IMR-90 (cell line): ENCODE data around the gene PPBP. TPM values are rescaled to one million over a fixed set of nuclear protein-coding genes. Genes with fewer than 3 reads are reported as not detected.

Experiments
- ATAC-seq: fragments of 200-7000 bp; cut with Tn5 transposase; 2 replicates; pipeline ENCODE4 v1.9.1; 2020; ENCODE audit warnings: low read depth, mild to moderate bottlenecking, moderate library complexity
- BruUV-seq: library from RNA; stranded (reverse); fragments of 400-500 nt; replicated peaks from 2 replicates; lab custom pipeline; 2021; lab: Mats Ljungman, UMichigan
- CTCF ChIA-PET: fragments of 300-600 bp; formaldehyde crosslinking; extraction: SDS; loops from one replicate; lab custom pipeline; 2021; ENCODE audit warnings: antibody characterized with exemption; lab: Yijun Ruan, JAX
- POLR2A ChIA-PET: fragments of 300-600 bp; sonication (Branson Sonifier 250); formaldehyde crosslinking; loops from one replicate; lab custom pipeline; 2022; ENCODE audit warnings: antibody characterized with exemption; ENCODE audit not compliant: unreplicated experiment; lab: Charles Lee
- DNase-seq: peaks from one replicate; pipeline ENCODE4 v3.0.0; 2013
- H2AFZ ChIP-seq: replicated peaks from 2 replicates; pipeline ENCODE3; 2013; ENCODE audit warnings: low read length, mild to moderate bottlenecking; ENCODE audit not compliant: poor library complexity
- H2AK5ac ChIP-seq: 2 replicates; pipeline ENCODE4 v1.6.1; 2013; ENCODE audit warnings: low read depth, low read length, inconsistent platforms
- H2AK9ac ChIP-seq: replicated peaks from 2 replicates; pipeline ENCODE3; 2013; ENCODE audit warnings: mild to moderate bottlenecking, low read depth, low read length, moderate library complexity; ENCODE audit not compliant: poor library complexity
- H2BK120ac ChIP-seq: 2 replicates; pipeline ENCODE4 v1.6.1; 2013; ENCODE audit warnings: low read depth, low read length, inconsistent platforms
- H2BK15ac ChIP-seq: 3 replicates; pipeline ENCODE4 v1.6.1; 2013; ENCODE audit warnings: low read depth, low read length, inconsistent platforms
- H2BK20ac ChIP-seq: 2 replicates; pipeline ENCODE4 v1.6.1; 2013; ENCODE audit warnings: low read depth, mild to moderate bottlenecking, inconsistent platforms, low read length, moderate library complexity
- H2BK5ac ChIP-seq: 2 replicates; pipeline ENCODE4 v1.6.1; 2013; ENCODE audit warnings: mild to moderate bottlenecking, low read depth, low read length, inconsistent platforms; ENCODE audit not compliant: poor library complexity, severe bottlenecking
- H3K14ac ChIP-seq: replicated peaks from 2 replicates; pipeline ENCODE4 v1.6.1; 2013; ENCODE audit warnings: low read depth, low read length, inconsistent platforms
- H3K18ac ChIP-seq: 2 replicates; pipeline ENCODE4 v1.6.1; 2013; ENCODE audit warnings: low read depth, low read length, control low read depth
- H3K23ac ChIP-seq: 2 replicates; pipeline ENCODE4 v1.6.1; 2013; ENCODE audit warnings: low read depth, low read length, inconsistent platforms
- H3K27ac ChIP-seq: 2 replicates; pipeline ENCODE4 v1.5.1; 2013; ENCODE audit warnings: mild to moderate bottlenecking, control low read depth, low read length; ENCODE audit not compliant: insufficient read depth
- H3K27me3 ChIP-seq: 2 replicates; pipeline ENCODE4 v1.6.1; 2013; ENCODE audit warnings: low read length; ENCODE audit not compliant: control insufficient read depth, insufficient read depth
- H3K36me3 ChIP-seq: 2 replicates; pipeline ENCODE4 v1.6.1; 2013; ENCODE audit warnings: low read length, mixed read lengths; ENCODE audit not compliant: control insufficient read depth, insufficient read depth
- H3K4ac ChIP-seq: 2 replicates; pipeline ENCODE4 v1.6.1; 2013; ENCODE audit warnings: low read depth, low read length, inconsistent platforms
- H3K4me1 ChIP-seq: 2 replicates; pipeline ENCODE4 v1.6.1; 2013; ENCODE audit warnings: low read length, mixed read lengths; ENCODE audit not compliant: control insufficient read depth, insufficient read depth
- H3K4me2 ChIP-seq: 2 replicates; pipeline ENCODE4 v1.6.1; 2013; ENCODE audit warnings: low read depth, mild to moderate bottlenecking, control low read depth, low read length, moderate library complexity
- H3K4me3 ChIP-seq: 2 replicates; pipeline ENCODE4 v1.5.1; 2013; ENCODE audit warnings: low read depth, mild to moderate bottlenecking, control low read depth, low read length, moderate library complexity; ENCODE audit not compliant: insufficient read depth
- H3K56ac ChIP-seq: 2 replicates; pipeline ENCODE4 v1.6.1; 2013; ENCODE audit warnings: low read length, inconsistent platforms; ENCODE audit not compliant: insufficient read depth; ENCODE audit errors: extremely low read depth
- H3K79me1 ChIP-seq, 2 experiments: 2 replicates each; pipeline ENCODE4 v1.6.1; 2013; ENCODE audit warnings: low read length in 2 of 2, inconsistent platforms in 1 of 2, low read depth in 1 of 2
- H3K9ac ChIP-seq: 2 replicates; pipeline ENCODE4 v1.6.1; 2013; ENCODE audit warnings: low read depth, low read length, control low read depth
- H3K9me1 ChIP-seq: 2 replicates; pipeline ENCODE4 v1.6.1; 2013; ENCODE audit warnings: low read length, inconsistent platforms; ENCODE audit not compliant: insufficient read depth
- H3K9me3 ChIP-seq: 2 replicates; pipeline ENCODE4 v1.6.1; 2013; ENCODE audit warnings: low read length; ENCODE audit not compliant: control insufficient read depth, insufficient read depth
- H4K20me1 ChIP-seq: 2 replicates; pipeline ENCODE4 v1.6.1; 2013; ENCODE audit warnings: low read length, inconsistent platforms; ENCODE audit not compliant: insufficient read depth
- H4K5ac ChIP-seq: 2 replicates; pipeline ENCODE4 v1.6.1; 2013; ENCODE audit warnings: mild to moderate bottlenecking, low read depth, low read length, control low read depth
- H4K8ac ChIP-seq, 2 experiments: 2 replicates each; pipeline ENCODE4 v1.6.1; 2013; ENCODE audit warnings: low read depth in 2 of 2, low read length in 2 of 2, control low read depth in 1 of 2, inconsistent platforms in 1 of 2
- H4K91ac ChIP-seq: 2 replicates; pipeline ENCODE4 v1.6.1; 2013; ENCODE audit warnings: low read depth, low read length, inconsistent platforms; ENCODE audit not compliant: insufficient read depth
- BHLHE40 ChIP-seq: fragments of 150-350 bp; IDR thresholded peaks from 2 replicates; pipeline ENCODE4 v1.6.1; 2016; ENCODE audit warnings: mild to moderate bottlenecking, low read depth, low read length
- CEBPB ChIP-seq: IDR thresholded peaks from 2 replicates; pipeline ENCODE4 v1.6.1; 2012; ENCODE audit warnings: low read depth, low read length, improper control_type of control experiment
- CHD1 ChIP-seq: IDR thresholded peaks from 2 replicates; pipeline ENCODE4 v1.6.1; 2012; ENCODE audit warnings: low read depth, low read length, improper control_type of control experiment
- FOS ChIP-seq: fragments of 150-350 bp; IDR thresholded peaks from 2 replicates; pipeline ENCODE4 v1.6.1; 2016; ENCODE audit warnings: low read depth, low read length
- MAFK ChIP-seq: IDR thresholded peaks from 2 replicates; pipeline ENCODE4 v1.6.1; 2012; ENCODE audit warnings: low read depth, low read length, improper control_type of control experiment
- MAZ ChIP-seq: IDR thresholded peaks from 2 replicates; pipeline ENCODE4 v1.6.1; 2012; ENCODE audit warnings: low read depth, mild to moderate bottlenecking, low read length, improper control_type of control experiment, moderate library complexity, borderline replicate concordance
- MXI1 ChIP-seq: IDR thresholded peaks from 2 replicates; pipeline ENCODE4 v1.6.1; 2012; ENCODE audit warnings: low read depth, mild to moderate bottlenecking, low read length, moderate library complexity, borderline replicate concordance
- NFE2L2 ChIP-seq: fragments of 150-350 bp; IDR thresholded peaks from 2 replicates; pipeline ENCODE4 v1.6.1; 2016; ENCODE audit warnings: low read depth, mild to moderate bottlenecking, low read length
- POLR2A ChIP-seq: IDR thresholded peaks from 2 replicates; pipeline ENCODE4 v1.6.1; 2012; ENCODE audit warnings: mild to moderate bottlenecking, low read depth, low read length
- RAD21 ChIP-seq: IDR thresholded peaks from 2 replicates; pipeline ENCODE4 v1.6.1; 2012; ENCODE audit warnings: low read length, improper control_type of control experiment
- RCOR1 ChIP-seq: IDR thresholded peaks from 2 replicates; pipeline ENCODE4 v1.6.1; 2012; ENCODE audit warnings: mild to moderate bottlenecking, low read length, improper control_type of control experiment; ENCODE audit not compliant: insufficient replicate concordance
- RFX5 ChIP-seq: IDR thresholded peaks from 2 replicates; pipeline ENCODE4 v1.8.0; 2012; ENCODE audit warnings: low read depth, mild to moderate bottlenecking, low read length, moderate library complexity
- SMC3 ChIP-seq: fragments of 150-350 bp; IDR thresholded peaks from 2 replicates; pipeline ENCODE4 v1.6.1; 2016; ENCODE audit warnings: low read depth, mild to moderate bottlenecking, antibody characterized with exemption, low read length, moderate library complexity
- dilution Hi-C: fragments of 300-500 bp; cut with HindIII; formaldehyde crosslinking; loops from one replicate; pipeline ENCODE4 v1.14.3; 2018; ENCODE audit warnings: low sequenced_read_pairs; ENCODE audit not compliant: unreplicated experiment
- in situ Hi-C: fragments of 300-500 bp; cut with MboI; formaldehyde crosslinking; loops from 3 replicates; pipeline ENCODE4 v1.14.3; 2019; ENCODE audit warnings: low sequenced_read_pairs, inconsistent platforms, mixed read lengths
- intact Hi-C: fragments of 100-400 bp; cut with micrococcal nuclease; formaldehyde crosslinking; loops from 2 replicates; pipeline ENCODE4 v1.10.0; 2022
- polyA plus RNA-seq, 3 experiments: library from polyadenylated mRNA; depleted of rRNA; stranded (reverse); fragments of >200 nt; gene quantifications; 2 replicates each; pipeline ENCODE4 v1.2.3, GENCODE V29; 2012; ENCODE audit warnings: low replicate concordance in 1 of 3
- total RNA-seq: library from RNA; depleted of rRNA; stranded (reverse); fragments of >200 nt; gene quantifications from 2 replicates; pipeline ENCODE4 v1.2.3, GENCODE V29; 2012
- TF ChIP-seq, protein P1 (sequence below): conservative IDR thresholded peaks from 2 replicates; pipeline ENCODE4 v1.5.1; 2012; ENCODE audit warnings: mild to moderate bottlenecking, low read depth, low read length, improper control_type of control experiment
- TF ChIP-seq, protein P2 (sequence below): fragments of 150-350 bp; IDR thresholded peaks from 2 replicates; pipeline ENCODE4 v1.6.1; 2016; ENCODE audit warnings: low read depth, mild to moderate bottlenecking, low read length, moderate library complexity, borderline replicate concordance
- TF ChIP-seq, protein P3 (sequence below): fragments of 150-350 bp; IDR thresholded peaks from 2 replicates; pipeline ENCODE4 v1.6.1; 2017; ENCODE audit warnings: mild to moderate bottlenecking, antibody characterized with exemption, low read length, low read depth

The PPBP gene
- total and polyA plus RNA-seq, 2 of the 4 experiments (the other 2 are of a cell fraction) = not detected

DNA sequence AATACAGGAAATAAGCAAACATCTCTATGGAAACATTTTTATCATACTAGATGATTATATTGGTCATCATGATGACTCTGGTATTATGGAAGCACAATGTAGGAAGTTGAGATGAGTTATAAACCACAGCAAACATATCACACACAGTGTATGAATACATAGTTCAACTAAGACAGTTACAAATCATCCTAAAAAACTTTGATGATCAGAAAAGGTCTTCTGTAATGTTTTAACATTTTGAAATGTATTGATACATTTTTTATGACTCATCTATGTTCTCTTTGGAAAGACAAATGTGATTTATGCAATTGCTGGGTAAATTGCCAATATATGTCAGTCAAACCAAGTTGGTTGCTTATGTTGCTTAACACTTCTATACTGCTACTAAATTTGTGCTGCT is 45.7 kb upstream of the PPBP start:
- Histone ChIP-seq H3K4me2 (no peak overlapping the region), H3K79me1 (no peaks in the 10 kb centered on the region; a peak in 1 of 4 replicates), H4K5ac (no peak overlapping the region), H3K23ac (no peak overlapping the region), H3K27ac (no peak overlapping the region), H2BK20ac (no peak overlapping the region), H3K4me1 (no peaks in the 10 kb centered on the region), H2BK5ac (no peak overlapping the region), H3K9me3 (no peaks in the 10 kb centered on the region), H3K9me1 (0 out of 2 replicates have a peak, but pooled peaks cover 2% of the 10 kb centered on the region), H3K27me3 (no peaks in the 10 kb centered on the region), H4K91ac (no peak overlapping the region), H2AK9ac (no peak overlapping the region), H3K36me3 (no peaks in the 10 kb centered on the region), H3K18ac (no peak overlapping the region), H2BK120ac (no peak overlapping the region), H4K8ac (no peak overlapping the region), H2BK15ac (no peak overlapping the region), H3K4me3 (no peak overlapping the region), H3K4ac (no peak overlapping the region), H2AFZ (no peak overlapping the region), H4K20me1 (no peaks in the 10 kb centered on the region), H3K9ac (no peak overlapping the region), H3K14ac (no peak overlapping the region), H3K56ac (no peak overlapping the region), H2AK5ac (no peak overlapping the region)
- DNase-seq (peak; percentile 60), ATAC-seq (no peak)
- dilution Hi-C loops = no loop called here
- in situ Hi-C loops = loop anchor here (10.0 kb wide), 1 partner anchor 369 kb away; no protein-coding TSS in a partner anchor
- no peak for TF ChIP-seq CEBPB
- no peak for TF ChIP-seq RCOR1
- no peak for TF ChIP-seq MAFK
- TF ChIP-seq NFE2L2 = no peak
- TF ChIP-seq CHD1 = no peak
- TF ChIP-seq, protein P1, sequence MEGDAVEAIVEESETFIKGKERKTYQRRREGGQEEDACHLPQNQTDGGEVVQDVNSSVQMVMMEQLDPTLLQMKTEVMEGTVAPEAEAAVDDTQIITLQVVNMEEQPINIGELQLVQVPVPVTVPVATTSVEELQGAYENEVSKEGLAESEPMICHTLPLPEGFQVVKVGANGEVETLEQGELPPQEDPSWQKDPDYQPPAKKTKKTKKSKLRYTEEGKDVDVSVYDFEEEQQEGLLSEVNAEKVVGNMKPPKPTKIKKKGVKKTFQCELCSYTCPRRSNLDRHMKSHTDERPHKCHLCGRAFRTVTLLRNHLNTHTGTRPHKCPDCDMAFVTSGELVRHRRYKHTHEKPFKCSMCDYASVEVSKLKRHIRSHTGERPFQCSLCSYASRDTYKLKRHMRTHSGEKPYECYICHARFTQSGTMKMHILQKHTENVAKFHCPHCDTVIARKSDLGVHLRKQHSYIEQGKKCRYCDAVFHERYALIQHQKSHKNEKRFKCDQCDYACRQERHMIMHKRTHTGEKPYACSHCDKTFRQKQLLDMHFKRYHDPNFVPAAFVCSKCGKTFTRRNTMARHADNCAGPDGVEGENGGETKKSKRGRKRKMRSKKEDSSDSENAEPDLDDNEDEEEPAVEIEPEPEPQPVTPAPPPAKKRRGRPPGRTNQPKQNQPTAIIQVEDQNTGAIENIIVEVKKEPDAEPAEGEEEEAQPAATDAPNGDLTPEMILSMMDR = no peak
- TF ChIP-seq, protein P2, sequence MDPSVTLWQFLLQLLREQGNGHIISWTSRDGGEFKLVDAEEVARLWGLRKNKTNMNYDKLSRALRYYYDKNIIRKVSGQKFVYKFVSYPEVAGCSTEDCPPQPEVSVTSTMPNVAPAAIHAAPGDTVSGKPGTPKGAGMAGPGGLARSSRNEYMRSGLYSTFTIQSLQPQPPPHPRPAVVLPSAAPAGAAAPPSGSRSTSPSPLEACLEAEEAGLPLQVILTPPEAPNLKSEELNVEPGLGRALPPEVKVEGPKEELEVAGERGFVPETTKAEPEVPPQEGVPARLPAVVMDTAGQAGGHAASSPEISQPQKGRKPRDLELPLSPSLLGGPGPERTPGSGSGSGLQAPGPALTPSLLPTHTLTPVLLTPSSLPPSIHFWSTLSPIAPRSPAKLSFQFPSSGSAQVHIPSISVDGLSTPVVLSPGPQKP = no peak
- TF ChIP-seq MXI1 = no peak
- no peak for TF ChIP-seq BHLHE40
- no peak for TF ChIP-seq POLR2A
- TF ChIP-seq, protein P3, sequence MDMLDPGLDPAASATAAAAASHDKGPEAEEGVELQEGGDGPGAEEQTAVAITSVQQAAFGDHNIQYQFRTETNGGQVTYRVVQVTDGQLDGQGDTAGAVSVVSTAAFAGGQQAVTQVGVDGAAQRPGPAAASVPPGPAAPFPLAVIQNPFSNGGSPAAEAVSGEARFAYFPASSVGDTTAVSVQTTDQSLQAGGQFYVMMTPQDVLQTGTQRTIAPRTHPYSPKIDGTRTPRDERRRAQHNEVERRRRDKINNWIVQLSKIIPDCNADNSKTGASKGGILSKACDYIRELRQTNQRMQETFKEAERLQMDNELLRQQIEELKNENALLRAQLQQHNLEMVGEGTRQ = no peak
- no peak for TF ChIP-seq SMC3
- no peak for TF ChIP-seq FOS
- TF ChIP-seq RFX5 = no peak
- TF ChIP-seq MAZ = no peak
- TF ChIP-seq RAD21 = no peak
- CTCF ChIA-PET = no interaction called here
- POLR2A ChIA-PET = no interaction called here
- no TSS peak for BruUV-seq
- intact Hi-C loops = loop anchor here (10.0 kb wide), 3 partner anchors 109 to 459 kb away; partner anchors contain the start of gene CXCL1
